ENCODE results near the gene MAGI1. TPM values are rescaled to one million over a fixed set of nuclear protein-coding genes. Genes with fewer than 3 reads are reported as not detected.

MAGI1 gene
- total RNA-seq, 1 experiment from 2014 or later: 38.6 TPM

DNA sequence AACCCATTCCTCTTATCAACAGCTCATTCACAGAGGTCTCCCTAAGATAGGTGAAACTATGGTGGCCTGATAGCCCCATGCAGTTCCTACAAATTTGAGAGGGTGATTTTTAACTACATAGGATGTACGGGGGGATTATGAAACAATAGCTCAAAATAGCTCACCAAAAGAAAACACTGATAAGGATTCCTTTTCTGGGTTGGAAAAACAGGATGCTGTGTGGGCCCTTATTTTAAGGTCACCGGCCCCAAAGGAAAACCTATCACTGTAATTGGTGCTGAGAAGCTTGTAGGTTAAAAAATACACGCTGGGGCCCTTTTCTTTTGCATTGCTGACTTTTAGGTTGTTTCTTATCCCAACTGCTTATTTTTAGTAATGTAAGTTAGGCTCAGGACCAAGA is 627.4 kb downstream of the MAGI1 start:
- H3K9me2 ChIP-seq (ENCODE audit: insufficient read depth): no peaks in the 10 kb centered on the region
- ATAC-seq (no peak), DNase-seq (ENCODE audit: low read depth, low spot score) (no peak)
- no peaks in the 10 kb centered on the region for H3K36me3 ChIP-seq (ENCODE audit: control insufficient read depth in 1 of 2, insufficient read depth in 2 of 2, low read length in 2 of 2)
- intact Hi-C loops (cut with micrococcal nuclease): no loop called here
- TF ChIP-seq TCF7L2 (IDR thresholded peaks at IDR 0.05; ENCODE audit: borderline replicate concordance, extremely low read depth, insufficient read depth, insufficient read length) (no peak), EZH2 (IDR thresholded peaks at IDR 0.05) (no peak), ELF1 (IDR thresholded peaks at IDR 0.05; ENCODE audit: borderline replicate concordance, low read depth) (no peak)
- H3K79me2 ChIP-seq (ENCODE audit: insufficient read depth, low read length): no peaks in the 10 kb centered on the region
- no peak overlapping the region for H3K9ac ChIP-seq (ENCODE audit: low read length)
- RAD21 ChIA-PET (ENCODE audit: low non-redundant PET in 1 of 2, low total read pairs in 2 of 2, uncharacterized antibody in 2 of 2, unreplicated experiment in 2 of 2): no interaction called here
- H3K27me3 ChIP-seq (ENCODE audit: insufficient read depth, low read length): no peaks in the 10 kb centered on the region
- BruUV-seq (replicated peaks): no TSS peak
- H3K27ac ChIP-seq (ENCODE audit: low read depth, low read length): no peak overlapping the region
- CTCF ChIA-PET: no interaction called here
- H4K20me1 ChIP-seq (ENCODE audit: insufficient read depth): no peaks in the 10 kb centered on the region
- no peak overlapping the region for H3K4me2 ChIP-seq (ENCODE audit: low read length)
- no peak overlapping the region for H2AFZ ChIP-seq (ENCODE audit: low read depth, low read length, poor library complexity, severe bottlenecking)
- POLR2A ChIA-PET: no interaction called here
- H3K4me1 ChIP-seq (ENCODE audit: control insufficient read depth in 1 of 2, insufficient read depth in 2 of 2, low read length in 2 of 2): no peaks in the 10 kb centered on the region
- H3K4me3 ChIP-seq (replicated peaks in 1 of 2; ENCODE audit: low read depth in 1 of 2, low read length in 2 of 2): no peak overlapping the region
- H3K9me3 ChIP-seq (ENCODE audit: control insufficient read depth in 1 of 2, insufficient read depth in 1 of 2, low read depth in 1 of 2, low read length in 2 of 2): no peaks in the 10 kb centered on the region

DNA sequence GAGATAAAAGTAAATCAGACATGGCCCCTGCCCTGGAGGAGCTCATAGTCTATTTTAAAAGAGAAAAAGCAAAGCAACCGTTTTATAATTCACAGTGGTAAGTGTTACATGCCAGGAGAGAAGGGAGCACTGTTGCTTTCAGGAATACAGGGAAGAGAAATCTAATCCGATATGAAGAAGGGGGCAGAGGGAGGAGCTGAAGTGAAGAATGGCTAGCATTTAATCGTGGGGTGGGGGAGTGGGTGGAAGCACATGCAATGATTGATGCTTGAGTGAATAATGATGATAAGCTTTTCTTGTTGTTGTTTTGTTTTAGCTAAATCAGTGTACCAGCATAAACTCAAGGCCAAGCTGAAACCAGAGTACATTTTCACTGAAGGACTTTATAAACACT is 629.5 kb downstream of the MAGI1 start:
- intact Hi-C loops (cut with micrococcal nuclease): no loop called here
- no peak overlapping the region for H3K4me2 ChIP-seq (ENCODE audit: low read length)
- no peaks in the 10 kb centered on the region for H3K27me3 ChIP-seq (ENCODE audit: insufficient read depth, low read length)
- ChIA-PET CTCF (no interaction called here), RAD21 (ENCODE audit: low non-redundant PET in 1 of 2, low total read pairs in 2 of 2, uncharacterized antibody in 2 of 2, unreplicated experiment in 2 of 2) (no interaction called here), POLR2A (no interaction called here)
- ATAC-seq (no peak), DNase-seq (ENCODE audit: low read depth, low spot score) (no peak)
- BruUV-seq (replicated peaks): no TSS peak
- no peaks in the 10 kb centered on the region for H3K4me1 ChIP-seq (ENCODE audit: control insufficient read depth in 1 of 2, insufficient read depth in 2 of 2, low read length in 2 of 2)
- no peaks in the 10 kb centered on the region for H4K20me1 ChIP-seq (ENCODE audit: insufficient read depth)
- no peaks in the 10 kb centered on the region for H3K9me2 ChIP-seq (ENCODE audit: insufficient read depth)
- no peak overlapping the region for H3K4me3 ChIP-seq (replicated peaks in 1 of 2; ENCODE audit: low read depth in 1 of 2, low read length in 2 of 2)
- TF ChIP-seq ZFX (IDR thresholded peaks at IDR 0.05) (no peak), CTCF (IDR thresholded peaks at IDR 0.05 in 2 of 3, conservative IDR thresholded peaks at IDR 0.05 in 1 of 3; ENCODE audit: borderline replicate concordance in 1 of 3, insufficient read depth in 1 of 3, low read depth in 2 of 3, low read length in 2 of 3) (no peak), CEBPB (IDR thresholded peaks at IDR 0.05; ENCODE audit: low read depth) (no peak), SIN3A (IDR thresholded peaks at IDR 0.05; ENCODE audit: low read depth) (no peak), SP1 (IDR thresholded peaks at IDR 0.05; ENCODE audit: low read depth) (no peak), EZH2 (IDR thresholded peaks at IDR 0.05) (no peak), EZH2phosphoT487 (IDR thresholded peaks at IDR 0.05; ENCODE audit: borderline replicate concordance) (no peak), ZBTB33 (IDR thresholded peaks at IDR 0.05; ENCODE audit: extremely low read depth, insufficient replicate concordance, low read length) (no peak), CBX3 (IDR thresholded peaks at IDR 0.05; ENCODE audit: low read depth) (no peak)
- TF ChIP-seq, protein P1, sequence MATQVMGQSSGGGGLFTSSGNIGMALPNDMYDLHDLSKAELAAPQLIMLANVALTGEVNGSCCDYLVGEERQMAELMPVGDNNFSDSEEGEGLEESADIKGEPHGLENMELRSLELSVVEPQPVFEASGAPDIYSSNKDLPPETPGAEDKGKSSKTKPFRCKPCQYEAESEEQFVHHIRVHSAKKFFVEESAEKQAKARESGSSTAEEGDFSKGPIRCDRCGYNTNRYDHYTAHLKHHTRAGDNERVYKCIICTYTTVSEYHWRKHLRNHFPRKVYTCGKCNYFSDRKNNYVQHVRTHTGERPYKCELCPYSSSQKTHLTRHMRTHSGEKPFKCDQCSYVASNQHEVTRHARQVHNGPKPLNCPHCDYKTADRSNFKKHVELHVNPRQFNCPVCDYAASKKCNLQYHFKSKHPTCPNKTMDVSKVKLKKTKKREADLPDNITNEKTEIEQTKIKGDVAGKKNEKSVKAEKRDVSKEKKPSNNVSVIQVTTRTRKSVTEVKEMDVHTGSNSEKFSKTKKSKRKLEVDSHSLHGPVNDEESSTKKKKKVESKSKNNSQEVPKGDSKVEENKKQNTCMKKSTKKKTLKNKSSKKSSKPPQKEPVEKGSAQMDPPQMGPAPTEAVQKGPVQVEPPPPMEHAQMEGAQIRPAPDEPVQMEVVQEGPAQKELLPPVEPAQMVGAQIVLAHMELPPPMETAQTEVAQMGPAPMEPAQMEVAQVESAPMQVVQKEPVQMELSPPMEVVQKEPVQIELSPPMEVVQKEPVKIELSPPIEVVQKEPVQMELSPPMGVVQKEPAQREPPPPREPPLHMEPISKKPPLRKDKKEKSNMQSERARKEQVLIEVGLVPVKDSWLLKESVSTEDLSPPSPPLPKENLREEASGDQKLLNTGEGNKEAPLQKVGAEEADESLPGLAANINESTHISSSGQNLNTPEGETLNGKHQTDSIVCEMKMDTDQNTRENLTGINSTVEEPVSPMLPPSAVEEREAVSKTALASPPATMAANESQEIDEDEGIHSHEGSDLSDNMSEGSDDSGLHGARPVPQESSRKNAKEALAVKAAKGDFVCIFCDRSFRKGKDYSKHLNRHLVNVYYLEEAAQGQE (IDR thresholded peaks at IDR 0.05; ENCODE audit: low read depth): no peak
- H3K36me3 ChIP-seq (ENCODE audit: control insufficient read depth in 1 of 2, insufficient read depth in 2 of 2, low read length in 2 of 2): no peaks in the 10 kb centered on the region
- H3K9ac ChIP-seq (ENCODE audit: low read length): no peak overlapping the region
- no peak overlapping the region for H3K27ac ChIP-seq (ENCODE audit: low read depth, low read length)
- no peak overlapping the region for H2AFZ ChIP-seq (ENCODE audit: low read depth, low read length, poor library complexity, severe bottlenecking)
- H3K79me2 ChIP-seq (ENCODE audit: insufficient read depth, low read length): no peaks in the 10 kb centered on the region
- H3K9me3 ChIP-seq (ENCODE audit: control insufficient read depth in 1 of 2, insufficient read depth in 1 of 2, low read depth in 1 of 2, low read length in 2 of 2): no peaks in the 10 kb centered on the region
